HepG2 (cell line): ENCODE data around the gene LIFR. TPM values are rescaled to one million over a fixed set of nuclear protein-coding genes. Genes with fewer than 3 reads are reported as not detected.

ENCODE experiments used
- ATAC-seq: fragments of 200-7000 bp; cut with Tn5 transposase; 3 replicates; pipeline ENCODE4 v1.9.1; 2020; ENCODE audit warnings: mild to moderate bottlenecking, moderate library complexity
- BruUV-seq: library from RNA; stranded (reverse); fragments of 400-500 nt; replicated peaks from 2 replicates; lab custom pipeline; 2021; lab: Mats Ljungman, UMichigan
- CTCF ChIA-PET: fragments of 300-600 bp; formaldehyde crosslinking; extraction: SDS; loops from one replicate; lab custom pipeline; 2021; ENCODE audit warnings: low total read pairs, inconsistent platforms, low intra/inter-chr PET ratio; lab: Yijun Ruan, JAX
- POLR2A ChIA-PET: fragments of 350-600 bp; sonication (Branson Sonifier 250); formaldehyde crosslinking; loops from one replicate; lab custom pipeline; 2020; ENCODE audit warnings: antibody characterized with exemption, inconsistent platforms; lab: Yijun Ruan, JAX
- DNase-seq: peaks from one replicate; pipeline ENCODE4 v3.0.0-alpha.2; 2015; ENCODE audit warnings: low spot score
- FAIRE-seq: peaks from 3 replicates; lab custom pipeline; 2011; peaks lifted over from hg19 to GRCh38; lab: Jason Lieb, UNC
- H2AFZ ChIP-seq: one replicate; pipeline ENCODE4 v1.6.1; 2011; ENCODE audit warnings: low read length, inconsistent platforms
- H3K27ac ChIP-seq: fragments of 300-600 bp; 3 replicates; pipeline ENCODE4 v1.8.0; 2011; ENCODE audit warnings: mixed run types, mild to moderate bottlenecking, mixed read lengths, low read length, inconsistent platforms; ENCODE audit not compliant: insufficient read depth; ENCODE audit errors: extremely low read length
- H3K27me3 ChIP-seq, 2 experiments: fragments of 200-600 bp in 1 of 2; 2 replicates in 1 of 2; 3 replicates in 1 of 2; pipeline versions ENCODE4 v1.6.0 to v1.8.0; 2011; ENCODE audit warnings: low read length in 2 of 2, mild to moderate bottlenecking in 2 of 2, moderate library complexity in 2 of 2, inconsistent platforms in 1 of 2; ENCODE audit not compliant: insufficient read depth in 2 of 2, control insufficient read depth in 1 of 2
- H3K36me3 ChIP-seq, 2 experiments: fragments of 200-600 bp in 1 of 2; replicated peaks in 1 of 2; 2 replicates in 1 of 2; 3 replicates in 1 of 2; pipeline versions ENCODE4 v1.5.1 to v1.8.0; 2011; ENCODE audit warnings: low read length in 2 of 2, inconsistent platforms in 1 of 2; ENCODE audit not compliant: insufficient read depth in 2 of 2, control insufficient read depth in 1 of 2
- H3K4me1 ChIP-seq: 2 replicates; pipeline ENCODE4 v1.5.1; 2012; ENCODE audit warnings: low read length, inconsistent platforms; ENCODE audit not compliant: insufficient read depth
- H3K4me2 ChIP-seq: 2 replicates; pipeline ENCODE4 v1.6.0; 2011; ENCODE audit warnings: low read depth, low read length, inconsistent platforms
- H3K4me3 ChIP-seq, 3 experiments: fragments of 200-600 bp in 1 of 3; sonication (generic), shearing (Covaris generic) in 1 of 3; replicated peaks in 1 of 3; 2 replicates each; pipeline ENCODE4 v1.5.1; 2011 to 2016; ENCODE audit warnings: low read length in 3 of 3, inconsistent platforms in 2 of 3, low read depth in 2 of 3, mild to moderate bottlenecking in 2 of 3, control low read depth in 1 of 3, mixed read lengths in 1 of 3; ENCODE audit not compliant: insufficient read depth in 1 of 3
- H3K79me2 ChIP-seq: one replicate; pipeline ENCODE4 v1.6.1; 2011; ENCODE audit warnings: low read length, inconsistent platforms; ENCODE audit not compliant: insufficient read depth
- H3K9ac ChIP-seq: 2 replicates; pipeline ENCODE4 v1.6.0; 2011; ENCODE audit warnings: mild to moderate bottlenecking, low read depth, low read length, inconsistent platforms; ENCODE audit not compliant: insufficient read depth
- H3K9me3 ChIP-seq: 2 replicates; pipeline ENCODE4 v1.5.1; 2012; ENCODE audit warnings: mild to moderate bottlenecking, low read length
- H4K20me1 ChIP-seq: 2 replicates; pipeline ENCODE4 v1.6.0; 2011; ENCODE audit warnings: inconsistent platforms, mild to moderate bottlenecking, low read length, moderate library complexity; ENCODE audit not compliant: insufficient read depth
- ATF6 ChIP-seq: sonication (generic); formaldehyde crosslinking; conservative IDR thresholded peaks from 2 replicates; pipeline ENCODE4 v1.4.0; 2020; ENCODE audit warnings: missing genetic modification reagents
- CEBPB ChIP-seq: IDR thresholded peaks from 2 replicates; pipeline ENCODE4 v1.6.1; 2011; ENCODE audit warnings: low read depth, low read length, improper control_type of control experiment, borderline replicate concordance
- CENPT ChIP-seq: sonication (generic); formaldehyde crosslinking; IDR thresholded peaks from 2 replicates; pipeline ENCODE4 v1.8.0; 2022; ENCODE audit warnings: low read depth, mild to moderate bottlenecking, moderate library complexity, missing genetic modification reagents
- DNMT3B ChIP-seq: conservative IDR thresholded peaks from 2 replicates; pipeline ENCODE4 v1.6.1; 2016; ENCODE audit warnings: missing biosample characterization, control low read depth
- ETV6 ChIP-seq: sonication (generic); formaldehyde crosslinking; conservative IDR thresholded peaks from 2 replicates; pipeline ENCODE4 v1.4.0; 2020; ENCODE audit warnings: missing genetic modification reagents
- FLYWCH1 ChIP-seq: sonication (generic); formaldehyde crosslinking; IDR thresholded peaks from 2 replicates; pipeline ENCODE4 v1.8.1; 2023; ENCODE audit warnings: mild to moderate bottlenecking, missing genetic modification reagents
- RNF2 ChIP-seq: fragments of 450-650 bp; conservative IDR thresholded peaks from 2 replicates; pipeline ENCODE4 v1.6.1; 2016; ENCODE audit warnings: low read depth
- SALL2 ChIP-seq: sonication (generic); formaldehyde crosslinking; IDR thresholded peaks from 2 replicates; pipeline ENCODE4 v1.8.1; 2023; ENCODE audit warnings: mild to moderate bottlenecking, missing genetic modification reagents, inconsistent platforms
- SP1 ChIP-seq, 2 experiments: fragments of 450-650 bp in 1 of 2; sonication (generic) in 1 of 2; formaldehyde crosslinking in 1 of 2; IDR thresholded peaks; 2 replicates each; pipeline versions ENCODE4 v1.4.0 to v1.6.1; 2016 to 2020; ENCODE audit warnings: missing genetic modification reagents in 1 of 2
- whole genome bisulfite sequencing: methylation state at CpG from one replicate; pipeline ENCODE4 v1.1.6; 2017; ENCODE audit warnings: low lambda C conversion rate; 5-methylcytosine and 5-hydroxymethylcytosine counted together
- in situ Hi-C: cut with HindIII; loops from 2 replicates; pipeline ENCODE4 v1.10.0; 2017; ENCODE audit warnings: low pct_unique_long_range_greater_than_20kb; ENCODE audit not compliant: extremely low pct_ligation_motif_present
- intact Hi-C: fragments of 100-400 bp; cut with micrococcal nuclease; formaldehyde crosslinking; loops from one replicate; pipeline ENCODE4 v1.10.0; 2022; ENCODE audit not compliant: unreplicated experiment
- polyA plus RNA-seq, 8 experiments: library from polyadenylated mRNA; depleted of rRNA in 3 of 8; stranded (reverse) in 7 of 8; unstranded in 1 of 8; fragments of >200 nt; fragmentation: Illumina TruSeq in 4 of 8; extraction: Trizol in 4 of 8; gene quantifications; 2 replicates each; pipeline versions ENCODE4 v1.2.1 to v1.2.3, GENCODE V29; 2011 to 2016; ENCODE audit warnings: low read depth in 4 of 8, missing spikeins in 1 of 8, mixed read lengths in 1 of 8; ENCODE audit not compliant: insufficient read depth in 1 of 8
- total RNA-seq, 5 experiments: library from RNA; depleted of rRNA; stranded (reverse); fragments of >200 nt; fragmentation: Illumina TruSeq; extraction: Trizol; gene quantifications; 2 replicates each; pipeline ENCODE4 v1.2.3, GENCODE V29; 2016; ENCODE audit warnings: low read depth in 1 of 5
- TF ChIP-seq, protein P1 (sequence below): sonication (generic); formaldehyde crosslinking; IDR thresholded peaks from 2 replicates; pipeline ENCODE4 v1.4.0; 2020; ENCODE audit warnings: mild to moderate bottlenecking, missing genetic modification reagents
- TF ChIP-seq, protein P2 (sequence below): sonication (generic); formaldehyde crosslinking; IDR thresholded peaks from 2 replicates; pipeline ENCODE4 v1.4.0; 2020; ENCODE audit warnings: missing genetic modification reagents; ENCODE audit errors: not compliant biosample characterization
- TF ChIP-seq, protein P3 (sequence below): sonication (generic); formaldehyde crosslinking; IDR thresholded peaks from 2 replicates; pipeline ENCODE4 v1.5.0; 2020; ENCODE audit warnings: missing genetic modification reagents

The LIFR gene
- total and polyA plus RNA-seq, 2 of the 13 experiments (the other 11 are each of a cell fraction or from before 2014, with no cell fraction given) = 6.3 to 25.2 TPM

DNA sequence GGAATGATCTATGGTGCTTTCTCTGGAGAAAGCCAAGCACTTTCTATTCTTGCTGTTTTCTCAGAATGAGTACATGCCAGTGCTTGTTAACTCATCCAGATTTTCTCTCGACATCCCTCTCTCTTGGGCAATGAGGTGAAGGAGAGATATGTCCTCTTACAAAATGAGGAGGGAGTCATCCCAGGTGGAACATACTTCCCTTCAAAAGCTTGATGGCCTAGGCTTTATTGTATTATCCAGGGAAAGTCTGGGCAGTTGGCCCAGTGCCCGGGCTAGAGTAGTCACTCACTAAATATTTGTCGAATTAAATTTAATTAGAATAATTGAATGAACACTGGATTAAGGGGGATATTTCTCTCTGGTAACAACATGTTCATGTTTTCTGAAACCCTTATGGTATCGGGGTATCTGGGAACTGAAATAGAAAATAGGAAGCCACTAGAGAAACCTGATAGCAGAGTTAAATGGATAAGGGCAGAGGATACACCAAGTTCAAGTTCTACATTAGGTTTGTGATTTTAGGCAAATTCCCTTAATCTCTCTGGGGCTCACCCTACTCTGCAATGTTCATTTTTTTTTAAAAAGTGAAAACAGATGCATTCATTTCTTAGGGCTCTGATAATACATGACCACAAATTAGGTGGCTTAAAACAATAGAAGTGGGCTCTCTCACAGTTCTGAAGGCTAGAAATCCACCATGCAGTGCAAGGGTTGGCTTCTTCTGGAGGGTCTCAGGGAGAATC, 99.6 kb downstream of the LIFR start (continued):
- TF ChIP-seq, protein P1, sequence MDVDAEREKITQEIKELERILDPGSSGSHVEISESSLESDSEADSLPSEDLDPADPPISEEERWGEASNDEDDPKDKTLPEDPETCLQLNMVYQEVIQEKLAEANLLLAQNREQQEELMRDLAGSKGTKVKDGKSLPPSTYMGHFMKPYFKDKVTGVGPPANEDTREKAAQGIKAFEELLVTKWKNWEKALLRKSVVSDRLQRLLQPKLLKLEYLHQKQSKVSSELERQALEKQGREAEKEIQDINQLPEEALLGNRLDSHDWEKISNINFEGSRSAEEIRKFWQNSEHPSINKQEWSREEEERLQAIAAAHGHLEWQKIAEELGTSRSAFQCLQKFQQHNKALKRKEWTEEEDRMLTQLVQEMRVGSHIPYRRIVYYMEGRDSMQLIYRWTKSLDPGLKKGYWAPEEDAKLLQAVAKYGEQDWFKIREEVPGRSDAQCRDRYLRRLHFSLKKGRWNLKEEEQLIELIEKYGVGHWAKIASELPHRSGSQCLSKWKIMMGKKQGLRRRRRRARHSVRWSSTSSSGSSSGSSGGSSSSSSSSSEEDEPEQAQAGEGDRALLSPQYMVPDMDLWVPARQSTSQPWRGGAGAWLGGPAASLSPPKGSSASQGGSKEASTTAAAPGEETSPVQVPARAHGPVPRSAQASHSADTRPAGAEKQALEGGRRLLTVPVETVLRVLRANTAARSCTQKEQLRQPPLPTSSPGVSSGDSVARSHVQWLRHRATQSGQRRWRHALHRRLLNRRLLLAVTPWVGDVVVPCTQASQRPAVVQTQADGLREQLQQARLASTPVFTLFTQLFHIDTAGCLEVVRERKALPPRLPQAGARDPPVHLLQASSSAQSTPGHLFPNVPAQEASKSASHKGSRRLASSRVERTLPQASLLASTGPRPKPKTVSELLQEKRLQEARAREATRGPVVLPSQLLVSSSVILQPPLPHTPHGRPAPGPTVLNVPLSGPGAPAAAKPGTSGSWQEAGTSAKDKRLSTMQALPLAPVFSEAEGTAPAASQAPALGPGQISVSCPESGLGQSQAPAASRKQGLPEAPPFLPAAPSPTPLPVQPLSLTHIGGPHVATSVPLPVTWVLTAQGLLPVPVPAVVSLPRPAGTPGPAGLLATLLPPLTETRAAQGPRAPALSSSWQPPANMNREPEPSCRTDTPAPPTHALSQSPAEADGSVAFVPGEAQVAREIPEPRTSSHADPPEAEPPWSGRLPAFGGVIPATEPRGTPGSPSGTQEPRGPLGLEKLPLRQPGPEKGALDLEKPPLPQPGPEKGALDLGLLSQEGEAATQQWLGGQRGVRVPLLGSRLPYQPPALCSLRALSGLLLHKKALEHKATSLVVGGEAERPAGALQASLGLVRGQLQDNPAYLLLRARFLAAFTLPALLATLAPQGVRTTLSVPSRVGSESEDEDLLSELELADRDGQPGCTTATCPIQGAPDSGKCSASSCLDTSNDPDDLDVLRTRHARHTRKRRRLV (CRISPR knock-in tag) = no peak
- TF ChIP-seq, protein P2, sequence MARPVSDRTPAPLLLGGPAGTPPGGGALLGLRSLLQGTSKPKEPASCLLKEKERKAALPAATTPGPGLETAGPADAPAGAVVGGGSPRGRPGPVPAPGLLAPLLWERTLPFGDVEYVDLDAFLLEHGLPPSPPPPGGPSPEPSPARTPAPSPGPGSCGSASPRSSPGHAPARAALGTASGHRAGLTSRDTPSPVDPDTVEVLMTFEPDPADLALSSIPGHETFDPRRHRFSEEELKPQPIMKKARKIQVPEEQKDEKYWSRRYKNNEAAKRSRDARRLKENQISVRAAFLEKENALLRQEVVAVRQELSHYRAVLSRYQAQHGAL (CRISPR knock-in tag) = no peak
- TF ChIP-seq CENPT (CRISPR knock-in tag) = no peak
- no peak for TF ChIP-seq RNF2
- no peak for TF ChIP-seq CEBPB
- TF ChIP-seq, all 625 proteins: peak for 0

- CTCF ChIA-PET = no interaction called here
- Histone ChIP-seq H3K79me2 (no peaks in the 10 kb centered on the region), H3K9me3 (no peaks in the 10 kb centered on the region), H3K27ac (no peak overlapping the region), H3K4me2 (no peak overlapping the region), H3K36me3 (no peaks in the 10 kb centered on the region), H2AFZ (no peak overlapping the region), H4K20me1 (no peaks in the 10 kb centered on the region), H3K4me1 (no peaks in the 10 kb centered on the region), H3K9ac (no peak overlapping the region), H3K27me3 (peaks cover 2 to 31% of the 10 kb centered on the region in 2 experiments; a peak in 4 of 5 replicates), H3K4me3 (no peak overlapping the region)
- WGBS = 22% methylated on average over 7 of the region's 8 CpGs
- in situ Hi-C loops (no loop called here), intact Hi-C loops (no loop called here)
- FAIRE-seq (no peak), DNase-seq (no peak), ATAC-seq (no peak)
- POLR2A ChIA-PET = no interaction called here
- BruUV-seq = no TSS peak
- TF ChIP-seq, protein P3, sequence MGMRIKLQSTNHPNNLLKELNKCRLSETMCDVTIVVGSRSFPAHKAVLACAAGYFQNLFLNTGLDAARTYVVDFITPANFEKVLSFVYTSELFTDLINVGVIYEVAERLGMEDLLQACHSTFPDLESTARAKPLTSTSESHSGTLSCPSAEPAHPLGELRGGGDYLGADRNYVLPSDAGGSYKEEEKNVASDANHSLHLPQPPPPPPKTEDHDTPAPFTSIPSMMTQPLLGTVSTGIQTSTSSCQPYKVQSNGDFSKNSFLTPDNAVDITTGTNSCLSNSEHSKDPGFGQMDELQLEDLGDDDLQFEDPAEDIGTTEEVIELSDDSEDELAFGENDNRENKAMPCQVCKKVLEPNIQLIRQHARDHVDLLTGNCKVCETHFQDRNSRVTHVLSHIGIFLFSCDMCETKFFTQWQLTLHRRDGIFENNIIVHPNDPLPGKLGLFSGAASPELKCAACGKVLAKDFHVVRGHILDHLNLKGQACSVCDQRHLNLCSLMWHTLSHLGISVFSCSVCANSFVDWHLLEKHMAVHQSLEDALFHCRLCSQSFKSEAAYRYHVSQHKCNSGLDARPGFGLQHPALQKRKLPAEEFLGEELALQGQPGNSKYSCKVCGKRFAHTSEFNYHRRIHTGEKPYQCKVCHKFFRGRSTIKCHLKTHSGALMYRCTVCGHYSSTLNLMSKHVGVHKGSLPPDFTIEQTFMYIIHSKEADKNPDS (CRISPR knock-in tag) = no peak
- TF ChIP-seq DNMT3B (no peak), ETV6 (no peak), FLYWCH1 (CRISPR knock-in tag) (no peak), ATF6 (no peak), SP1 (IDR thresholded peaks at IDR 0.05) (no peak), SP1 (CRISPR knock-in tag; IDR thresholded peaks at IDR 0.05) (no peak), SALL2 (CRISPR knock-in tag) (no peak)
Measured at GRCh38 chr5:38455796-38456330, 100.6 kb downstream of the LIFR start.
